Uterus (tissue), 2 donors: ENCODE results near the gene CAMK1D.

Experiments used
- CTCF ChIP-seq, 4 experiments: fragments of 200-600 bp in 2 of 4; fragments of 450-650 bp in 2 of 4; sonication (generic) in 2 of 4; IDR thresholded peaks; one replicate each; pipeline ENCODE4 v1.5.1; 2016 to 2019; ENCODE audit warnings: antibody characterized with exemption in 4 of 4, mild to moderate bottlenecking in 2 of 4, moderate library complexity in 1 of 4
- POLR2A ChIP-seq, 2 donors: fragments of 450-650 bp; IDR thresholded peaks; one replicate each; pipeline ENCODE4 v1.6.1; 2016; ENCODE audit warnings: antibody characterized with exemption in 2 of 2, mild to moderate bottlenecking in 1 of 2, moderate library complexity in 1 of 2

- TF ChIP-seq CTCF (IDR thresholded peaks at IDR 0.05) (no peak), POLR2A (IDR thresholded peaks at IDR 0.05) (no peak)
Observed at GRCh38 chr10:12389154-12389734, 39.9 kb downstream of the CAMK1D start.
